RWPE2 (cell line): ENCODE results near the gene E2F7.

Source experiments
- ATAC-seq: fragments of 200-7000 bp; cut with Tn5 transposase; 3 replicates; pipeline ENCODE4 v1.9.1; 2021; ENCODE audit warnings: low read depth
- DNase-seq: peaks from one replicate; pipeline ENCODE4 v3.0.0-alpha.2; 2020; ENCODE audit warnings: low spot score
- H3K27ac ChIP-seq: fragments of 450-650 bp; 2 replicates; pipeline ENCODE4 v1.5.1; 2017; ENCODE audit warnings: mild to moderate bottlenecking; ENCODE audit not compliant: poor library complexity, severe bottlenecking
- H3K27me3 ChIP-seq: fragments of 250-450 bp; sonication (Bioruptor Pico); 2 replicates; pipeline ENCODE4 v1.5.1; 2021; ENCODE audit warnings: mild to moderate bottlenecking, moderate library complexity; ENCODE audit not compliant: insufficient read depth, poor library complexity, severe bottlenecking
- H3K36me3 ChIP-seq: fragments of 250-450 bp; sonication (Bioruptor Pico); 2 replicates; pipeline ENCODE4 v1.5.1; 2020; ENCODE audit warnings: low read depth, mild to moderate bottlenecking, moderate library complexity
- H3K4me1 ChIP-seq: fragments of 250-450 bp; sonication (Bioruptor Pico); 2 replicates; pipeline ENCODE4 v1.5.1; 2021; ENCODE audit warnings: mild to moderate bottlenecking, moderate library complexity; ENCODE audit not compliant: insufficient read depth, poor library complexity, severe bottlenecking
- H3K4me3 ChIP-seq: fragments of 250-450 bp; sonication (Bioruptor Pico); 2 replicates; pipeline ENCODE4 v1.5.1; 2021; ENCODE audit warnings: mild to moderate bottlenecking, moderate library complexity; ENCODE audit not compliant: severe bottlenecking
- H3K9me3 ChIP-seq: fragments of 250-450 bp; sonication (Bioruptor Pico); 2 replicates; pipeline ENCODE4 v1.5.1; 2021; ENCODE audit warnings: mild to moderate bottlenecking, moderate library complexity; ENCODE audit not compliant: severe bottlenecking
- CTCF ChIP-seq: fragments of 450-650 bp; IDR thresholded peaks from one replicate; pipeline ENCODE4 v1.5.1; 2017; ENCODE audit warnings: mild to moderate bottlenecking, moderate library complexity; ENCODE audit not compliant: poor library complexity, severe bottlenecking

E2F7 gene

GRCh38 chr12:76990716-76991115 lies 74.7 kb downstream of the E2F7 start:
- ATAC-seq = no peak
- no peak overlapping the region for H3K4me3 ChIP-seq
- no peak for TF ChIP-seq CTCF

DNA sequence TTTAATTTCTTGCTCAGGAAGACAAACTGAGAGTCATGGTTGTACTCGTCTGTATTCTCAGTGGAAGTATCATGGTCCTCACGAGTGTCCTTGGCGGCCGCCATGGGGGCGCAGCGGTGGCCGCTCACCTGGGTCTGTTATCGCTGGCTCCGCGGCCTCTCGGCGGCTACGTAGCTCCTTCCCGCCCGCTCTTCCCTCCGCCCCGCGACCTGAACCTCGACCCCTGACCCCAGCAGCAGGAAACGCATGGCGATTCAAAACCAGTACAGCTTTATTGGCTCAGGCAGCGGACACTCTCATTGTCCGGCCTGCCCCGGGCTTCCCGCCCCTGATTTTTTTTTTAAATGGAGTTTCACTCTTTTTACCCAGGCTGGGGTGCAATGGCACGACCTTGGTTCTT lies 80.8 kb downstream of the E2F7 start:
- Histone ChIP-seq H3K36me3 (no peaks in the 10 kb centered on the region), H3K4me1 (no peaks in the 10 kb centered on the region), H3K27ac (no peak overlapping the region), H3K9me3 (peaks cover 3% of the 10 kb centered on the region), H3K4me3 (no peak overlapping the region), H3K27me3 (no peaks in the 10 kb centered on the region)
- DNase-seq (no peak), ATAC-seq (no peak)
- no peak for TF ChIP-seq CTCF

More at GRCh38 chr12:76990716-76991115, 74.7 kb downstream of the E2F7 start:
- Histone ChIP-seq H3K36me3 (no peaks in the 10 kb centered on the region), H3K27ac (no peak overlapping the region), H3K4me1 (no peaks in the 10 kb centered on the region), H3K27me3 (peaks cover 6% of the 10 kb centered on the region), H3K9me3 (no peaks in the 10 kb centered on the region)
- DNase-seq = no peak

- no peaks in the 10 kb centered on the region for H3K27me3 ChIP-seq
- H3K27ac ChIP-seq = no peak overlapping the region
- no peaks in the 10 kb centered on the region for H3K36me3 ChIP-seq
- no peak for DNase-seq
- H3K9me3 ChIP-seq = peaks cover 3% of the 10 kb centered on the region
- H3K4me1 ChIP-seq = no peaks in the 10 kb centered on the region
- no peak for TF ChIP-seq CTCF
- no peak overlapping the region for H3K4me3 ChIP-seq
- ATAC-seq = no peak
These were observed 81.9 kb downstream of the E2F7 start for GRCh38 chr12:76983420-76983819.

DNA sequence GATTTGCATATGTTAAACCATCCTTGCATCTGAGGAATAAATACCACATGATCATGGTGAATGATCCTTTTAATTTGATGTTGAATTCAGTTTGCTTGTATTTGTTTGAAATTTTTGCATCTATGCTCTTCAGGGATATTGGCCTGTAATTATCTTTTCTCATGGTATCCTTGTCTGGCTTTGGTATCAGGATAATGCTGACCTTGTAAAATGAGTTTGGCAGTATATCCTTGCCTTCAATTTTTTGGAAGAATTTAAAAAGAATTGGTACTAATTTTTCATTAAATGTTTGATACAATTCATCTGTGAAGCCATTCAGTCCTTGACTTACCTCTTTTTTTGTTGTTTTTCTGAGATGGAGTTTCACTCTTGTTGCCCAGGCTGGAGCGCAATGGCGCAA lies 85.2 kb downstream of the E2F7 start:
- TF ChIP-seq CTCF = no peak
- no peaks in the 10 kb centered on the region for H3K4me1 ChIP-seq
- DNase-seq (no peak), ATAC-seq (no peak)
- no peaks in the 10 kb centered on the region for H3K27me3 ChIP-seq
- no peak overlapping the region for H3K4me3 ChIP-seq
- no peaks in the 10 kb centered on the region for H3K36me3 ChIP-seq
- no peak overlapping the region for H3K27ac ChIP-seq
- H3K9me3 ChIP-seq = peaks cover 3% of the 10 kb centered on the region

DNA sequence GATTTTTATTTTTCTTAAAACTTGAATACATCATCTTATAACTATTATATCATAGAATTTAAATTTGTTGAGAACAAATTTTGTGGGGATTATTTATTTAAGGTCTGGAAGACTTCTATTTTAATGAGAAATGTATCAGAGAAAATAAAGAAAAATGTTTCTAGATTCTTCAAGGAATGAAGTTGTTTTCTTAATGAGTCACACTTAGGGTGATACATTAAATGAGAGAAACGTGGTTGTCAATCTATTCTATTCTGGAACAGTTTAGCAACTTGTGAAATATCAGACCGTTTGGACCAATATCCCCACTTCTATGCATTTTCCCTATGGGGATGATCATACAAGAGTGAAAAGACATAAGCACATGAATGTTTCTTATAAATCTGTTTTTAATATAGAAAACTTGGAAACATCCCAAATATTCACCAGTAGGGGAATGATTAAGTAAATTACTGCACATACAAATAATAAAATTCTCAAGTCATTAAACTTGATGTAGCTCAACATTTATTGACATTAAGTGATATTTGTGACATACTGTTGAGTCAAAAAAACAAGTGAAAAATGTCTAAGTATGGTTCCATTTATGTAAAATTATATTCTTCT lies 88.5 kb downstream of the E2F7 start:
- ATAC-seq (0 out of 3 replicates have a peak, but pooled peaks have one; percentile 50), DNase-seq (no peak)

More for the DNA sequence above, 88.5 kb downstream of the E2F7 start:
- TF ChIP-seq CTCF = no peak
- H3K27me3 ChIP-seq = no peaks in the 10 kb centered on the region
- no peak overlapping the region for H3K4me3 ChIP-seq
- no peak overlapping the region for H3K27ac ChIP-seq
- no peaks in the 10 kb centered on the region for H3K4me1 ChIP-seq
- no peaks in the 10 kb centered on the region for H3K9me3 ChIP-seq
- H3K36me3 ChIP-seq = no peaks in the 10 kb centered on the region
